Sigmoid colon (tissue), 7 donors: ENCODE measurements around the gene RASGEF1B. TPM values are rescaled to one million over a fixed set of nuclear protein-coding genes. Genes with fewer than 3 reads are reported as not detected.

Experiments
- DNase-seq: peaks from one replicate; pipeline ENCODE4 v3.0.0-alpha.2; 2019
- H3K27ac ChIP-seq, 4 donors: fragments of 200-600 bp; sonication (generic); one replicate each; pipeline ENCODE4 v1.5.1; 2016 to 2019; ENCODE audit warnings: mild to moderate bottlenecking in 1 of 4
- H3K27me3 ChIP-seq, 3 donors: fragments of 200-600 bp; sonication (generic); one replicate each; pipeline ENCODE4 v1.5.1; 2019; ENCODE audit warnings: mild to moderate bottlenecking in 1 of 3
- H3K36me3 ChIP-seq, 4 donors: fragments of 200-600 bp; sonication (generic); one replicate each; pipeline ENCODE4 v1.5.1; 2016 to 2019
- H3K4me1 ChIP-seq, 4 donors: fragments of 200-600 bp; sonication (generic); one replicate each; pipeline ENCODE4 v1.5.1; 2017 to 2019
- H3K4me3 ChIP-seq, 4 donors: fragments of 200-600 bp; sonication (generic); one replicate each; pipeline ENCODE4 v1.5.1; 2017 to 2019; ENCODE audit warnings: mild to moderate bottlenecking in 2 of 4, moderate library complexity in 1 of 4
- H3K9me3 ChIP-seq, 4 donors: fragments of 200-600 bp in 3 of 4; sonication (generic) in 3 of 4; one replicate each; pipeline versions ENCODE4 v1.5.1 to v1.6.1; 2013 to 2019
- EP300 ChIP-seq, 4 donors: sonication (generic); formaldehyde crosslinking; IDR thresholded peaks; one replicate each; pipeline ENCODE4 v1.6.1; 2017; ENCODE audit warnings: antibody characterized with exemption in 4 of 4
- POLR2A ChIP-seq, 2 donors: fragments of 450-650 bp; IDR thresholded peaks; one replicate each; pipeline ENCODE4 v1.6.1; 2016; ENCODE audit warnings: antibody characterized with exemption in 2 of 2, mild to moderate bottlenecking in 2 of 2, moderate library complexity in 2 of 2
- POLR2AphosphoS5 ChIP-seq, 4 donors: sonication (generic); formaldehyde crosslinking; IDR thresholded peaks; one replicate each; pipeline ENCODE4 v1.6.1; 2017; ENCODE audit warnings: antibody characterized with exemption in 4 of 4
- WGBS, 2 donors: extraction: QIAGEN DNeasy Blood & Tissue Kit; methylation state at CpG; one replicate each; pipeline ENCODE4 v1.1.7; 2013; 5-methylcytosine and 5-hydroxymethylcytosine counted together
- intact Hi-C: fragments of 100-400 bp; cut with DNase I; formaldehyde crosslinking; loops from one replicate; pipeline ENCODE4 v1.15.1; 2023
- polyA plus RNA-seq, 3 donors: library from polyadenylated mRNA; stranded (reverse); fragments of 200-250 nt; gene quantifications; one replicate each; pipeline ENCODE4 v1.2.3, GENCODE V29; 2013
- total RNA-seq, 4 donors: library from RNA; depleted of rRNA; stranded (reverse); fragments of >200 nt; gene quantifications; one replicate each; pipeline ENCODE4 v1.1.0, GENCODE V29; 2016
- TF ChIP-seq, protein P1 (sequence below), 4 experiments: fragments of 450-650 bp in 3 of 4; fragments of 200-600 bp in 1 of 4; IDR thresholded peaks; one replicate each; pipeline ENCODE4 v1.5.1; 2016 to 2019; ENCODE audit warnings: antibody characterized with exemption in 4 of 4, mild to moderate bottlenecking in 3 of 4, moderate library complexity in 2 of 4
- donor health status: healthy with polysubstance abuse.
- donor health status: Bipolar disorder and iron deficiency.
- donor health status: healthy.

The RASGEF1B gene
- total and polyA plus RNA-seq, 7 donors: 5.0 to 12.1 (median 10.3) TPM

DNA sequence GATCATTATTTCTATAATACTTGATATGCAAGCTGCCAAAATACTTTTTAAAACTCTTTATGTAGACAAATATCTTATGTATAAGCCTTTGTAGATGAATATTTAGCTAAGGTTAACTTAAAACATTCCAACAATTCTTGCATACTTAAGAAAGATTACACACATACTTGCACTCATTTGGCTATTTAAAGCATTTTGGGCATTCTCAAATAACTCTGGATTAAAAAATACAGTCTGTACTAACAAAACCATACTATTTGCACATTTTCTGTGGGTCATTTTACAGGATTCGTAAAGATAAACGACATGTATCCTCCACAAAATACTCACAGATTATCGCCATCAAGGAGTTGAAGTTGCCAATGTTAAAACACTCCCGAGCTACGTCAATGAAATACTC lies 26.5 kb downstream of the RASGEF1B start:
- Histone ChIP-seq H3K4me3 (no peak overlapping the region), H3K36me3 (peaks cover 0 to 81% (median 17%) of the 10 kb centered on the region in 4 donors), H3K9me3 (no peaks in the 10 kb centered on the region), H3K4me1 (no peaks in the 10 kb centered on the region), H3K27ac (no peak overlapping the region), H3K27me3 (no peaks in the 10 kb centered on the region)
- DNase-seq: no peak
- TF ChIP-seq POLR2AphosphoS5 (IDR thresholded peaks at IDR 0.05) (no peak), EP300 (IDR thresholded peaks at IDR 0.05) (no peak), POLR2A (IDR thresholded peaks at IDR 0.05) (no peak)
- TF ChIP-seq, protein P1, sequence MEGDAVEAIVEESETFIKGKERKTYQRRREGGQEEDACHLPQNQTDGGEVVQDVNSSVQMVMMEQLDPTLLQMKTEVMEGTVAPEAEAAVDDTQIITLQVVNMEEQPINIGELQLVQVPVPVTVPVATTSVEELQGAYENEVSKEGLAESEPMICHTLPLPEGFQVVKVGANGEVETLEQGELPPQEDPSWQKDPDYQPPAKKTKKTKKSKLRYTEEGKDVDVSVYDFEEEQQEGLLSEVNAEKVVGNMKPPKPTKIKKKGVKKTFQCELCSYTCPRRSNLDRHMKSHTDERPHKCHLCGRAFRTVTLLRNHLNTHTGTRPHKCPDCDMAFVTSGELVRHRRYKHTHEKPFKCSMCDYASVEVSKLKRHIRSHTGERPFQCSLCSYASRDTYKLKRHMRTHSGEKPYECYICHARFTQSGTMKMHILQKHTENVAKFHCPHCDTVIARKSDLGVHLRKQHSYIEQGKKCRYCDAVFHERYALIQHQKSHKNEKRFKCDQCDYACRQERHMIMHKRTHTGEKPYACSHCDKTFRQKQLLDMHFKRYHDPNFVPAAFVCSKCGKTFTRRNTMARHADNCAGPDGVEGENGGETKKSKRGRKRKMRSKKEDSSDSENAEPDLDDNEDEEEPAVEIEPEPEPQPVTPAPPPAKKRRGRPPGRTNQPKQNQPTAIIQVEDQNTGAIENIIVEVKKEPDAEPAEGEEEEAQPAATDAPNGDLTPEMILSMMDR (IDR thresholded peaks at IDR 0.05): no peak
- intact Hi-C loops: no loop called here
- WGBS, 2 donors: 90 to 95% methylated on average over 5 of the region's 5 CpGs

DNA sequence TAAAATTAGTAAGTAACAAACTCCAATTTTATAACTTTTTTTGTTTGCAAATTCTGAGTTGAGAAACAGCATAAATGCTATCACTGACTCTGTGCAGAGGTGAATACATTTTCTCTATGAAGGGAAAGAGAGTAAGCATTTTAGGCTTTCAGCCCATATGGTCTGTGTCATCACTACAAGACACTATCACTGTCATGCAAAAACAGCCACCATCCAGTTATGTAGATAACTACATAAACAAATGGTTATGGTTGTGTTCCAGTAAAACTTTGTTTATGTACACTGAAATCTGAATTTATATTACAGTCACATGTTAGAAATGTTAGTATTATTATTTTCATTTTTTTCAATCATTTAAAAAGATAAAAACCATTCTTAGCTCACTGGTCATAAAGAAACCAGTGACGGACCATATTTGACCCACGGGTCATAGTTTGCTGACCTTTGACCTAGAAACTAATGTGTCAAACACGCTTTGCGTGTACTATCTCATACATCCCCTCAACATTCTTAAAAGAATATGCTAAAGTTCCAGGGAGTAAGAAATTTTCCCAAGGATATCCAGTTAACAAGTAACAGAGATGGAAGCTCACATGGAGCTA lies 29.1 kb downstream of the RASGEF1B start:
- Histone ChIP-seq H3K4me3 (no peak overlapping the region), H3K9me3 (no peaks in the 10 kb centered on the region), H3K27me3 (no peaks in the 10 kb centered on the region), H3K27ac (no peak overlapping the region), H3K4me1 (no peaks in the 10 kb centered on the region), H3K36me3 (peaks cover 0 to 92% (median 18%) of the 10 kb centered on the region in 4 donors)
- WGBS, 2 donors: 79 to 85% methylated on average over 4 of the region's 4 CpGs
- intact Hi-C loops: no loop called here
- DNase-seq: no peak
- TF ChIP-seq POLR2AphosphoS5 (IDR thresholded peaks at IDR 0.05): no peak
- TF ChIP-seq, protein P1 (IDR thresholded peaks at IDR 0.05): no peak
- TF ChIP-seq EP300 (IDR thresholded peaks at IDR 0.05): no peak
- no peak for TF ChIP-seq POLR2A (IDR thresholded peaks at IDR 0.05)

DNA sequence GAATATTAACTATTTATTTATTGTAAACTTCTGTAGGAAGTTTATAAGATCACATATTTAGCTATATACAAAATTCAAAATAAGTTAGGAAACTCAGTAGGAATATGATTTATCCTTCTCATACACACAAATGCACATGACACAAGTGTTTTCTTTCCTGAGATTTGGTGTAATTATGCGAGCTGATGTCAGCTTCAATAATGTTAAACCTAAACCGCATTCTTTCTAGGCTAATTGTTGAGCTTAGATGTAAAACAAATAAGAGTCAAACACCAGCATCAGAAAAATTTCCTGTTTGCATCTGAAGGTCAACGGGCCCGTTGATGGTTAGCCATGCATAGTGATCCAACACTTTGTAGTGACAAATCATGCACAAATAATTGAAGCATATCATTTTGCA lies 30.8 kb downstream of the RASGEF1B start:
- H3K4me1 ChIP-seq: no peaks in the 10 kb centered on the region
- H3K27ac ChIP-seq: no peak overlapping the region
- intact Hi-C loops: no loop called here
- TF ChIP-seq, protein P1 (IDR thresholded peaks at IDR 0.05): no peak
- TF ChIP-seq EP300 (IDR thresholded peaks at IDR 0.05) (no peak), POLR2A (IDR thresholded peaks at IDR 0.05) (no peak), POLR2AphosphoS5 (IDR thresholded peaks at IDR 0.05) (no peak)
- H3K27me3 ChIP-seq: no peaks in the 10 kb centered on the region
- 76 to 84% methylated on average over 4 of the region's 4 CpGs for WGBS, 2 donors
- no peaks in the 10 kb centered on the region for H3K9me3 ChIP-seq
- H3K4me3 ChIP-seq: no peak overlapping the region
- peaks cover 0 to 90% (median 15%) of the 10 kb centered on the region in 4 donors for H3K36me3 ChIP-seq
- DNase-seq: no peak

DNA sequence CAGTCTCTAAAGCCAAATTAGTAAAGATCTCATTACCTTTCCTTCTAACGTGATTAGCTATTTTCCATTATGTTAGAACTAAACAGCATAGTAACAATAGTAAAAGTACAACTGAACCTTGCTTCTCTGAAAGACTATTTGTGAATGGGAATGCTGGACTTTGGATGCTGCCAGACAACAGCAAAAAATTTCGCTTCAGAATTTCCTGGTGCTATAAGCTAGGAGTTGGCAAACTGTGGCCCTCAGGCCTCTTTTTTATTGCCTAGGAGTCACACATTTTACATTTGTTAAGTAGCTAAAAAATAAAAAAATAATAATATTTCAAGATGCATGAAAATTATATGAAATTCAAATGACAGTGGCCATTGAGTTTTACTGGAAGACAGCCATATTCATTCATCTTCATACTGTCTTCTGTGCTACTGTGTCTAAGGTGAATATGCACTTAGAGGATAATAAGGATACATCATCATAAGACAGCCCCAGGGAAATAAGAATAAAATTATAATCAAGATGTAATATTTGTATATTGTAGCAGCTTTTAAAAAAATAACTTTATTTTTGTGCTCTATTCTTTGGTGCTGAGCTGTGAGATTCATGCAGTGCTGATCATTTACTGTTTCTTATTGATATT lies 34.6 kb downstream of the RASGEF1B start:
- H3K36me3 ChIP-seq: peaks cover 0 to 83% (median 7%) of the 10 kb centered on the region in 4 donors
- DNase-seq: no peak
- 24 to 73% methylated on average over 2 of the region's 2 CpGs for WGBS, 2 donors

More for the DNA sequence above, 34.6 kb downstream of the RASGEF1B start:
- intact Hi-C loops: no loop called here
- H3K27ac ChIP-seq: no peak overlapping the region
- TF ChIP-seq POLR2AphosphoS5 (IDR thresholded peaks at IDR 0.05): no peak
- TF ChIP-seq, protein P1 (IDR thresholded peaks at IDR 0.05): no peak
- TF ChIP-seq POLR2A (IDR thresholded peaks at IDR 0.05): no peak
- no peak for TF ChIP-seq EP300 (IDR thresholded peaks at IDR 0.05)
- no peaks in the 10 kb centered on the region for H3K27me3 ChIP-seq
- H3K4me1 ChIP-seq: no peaks in the 10 kb centered on the region
- H3K4me3 ChIP-seq: no peak overlapping the region
- no peaks in the 10 kb centered on the region for H3K9me3 ChIP-seq
